Stimulated activated CD4-positive, alpha-beta T cell treated with anti-CD3 and anti-CD28 coated beads, Interleukin-2, amount 100 ng/mL, for 4 hours (primary cell): Measurements from ENCODE around the gene TTC23L.
A peak's percentile ranks its signal among the peaks of the same experiment; 100 is the strongest.
"Not testable (repeated sequence)": the region's sequence is repeated elsewhere in the genome, so short reads cannot be mapped to it uniquely, and the experiment has no call there.

Experiments
- DNase-seq: peaks from one replicate; pipeline ENCODE4 v3.0.0-alpha.2; 2020; ENCODE audit warnings: low read depth

The TTC23L gene, protein sequence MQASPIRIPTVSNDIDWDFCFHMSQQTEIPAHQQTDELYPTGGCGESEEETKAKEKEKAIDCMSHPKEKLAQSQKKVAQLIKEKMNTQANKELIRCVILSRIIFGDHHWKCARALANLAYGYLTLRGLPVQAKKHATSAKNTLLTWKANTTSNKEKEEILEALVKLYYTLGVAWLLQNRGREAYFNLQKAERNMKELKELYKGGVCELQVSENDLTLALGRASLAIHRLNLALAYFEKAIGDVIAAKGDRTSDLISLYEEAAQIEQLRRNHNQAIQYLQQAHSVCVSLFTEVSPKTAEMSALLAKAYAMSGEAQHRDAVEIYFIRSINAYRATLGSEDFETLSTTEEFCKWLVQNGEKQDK

GRCh38 chr5:34838785-34839714, at the start of gene TTC23L:
TTC23L (plus strand) TSS chr5:34839164; CDS start chr5:34840672, 1,508 bp downstream.
- DNase-seq: peak; percentile 84

GRCh38 chr5:34789639-34790038, 49.3 kb upstream of the TTC23L start:
- DNase-seq: no peak

DNA sequence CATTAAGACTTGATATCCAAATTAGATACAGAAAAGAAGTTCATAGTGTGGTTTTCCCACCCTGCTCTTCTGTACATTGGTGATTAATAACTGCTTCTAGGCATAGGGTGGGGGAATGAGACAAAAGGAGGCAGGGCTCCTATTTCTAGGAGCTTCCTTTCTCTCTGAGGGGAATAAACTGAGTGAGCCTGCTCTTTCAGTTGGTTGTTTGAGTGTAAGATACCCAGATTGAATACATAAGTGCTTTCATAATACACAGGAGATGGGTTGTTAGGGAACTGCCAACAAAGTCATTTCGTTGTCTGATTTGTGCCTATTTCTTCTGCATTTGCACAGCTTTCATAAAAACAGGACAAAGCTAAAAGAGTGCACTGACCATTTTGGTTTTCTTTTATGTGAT, 48.9 kb upstream of the TTC23L start:
- DNase-seq: no peak

DNA sequence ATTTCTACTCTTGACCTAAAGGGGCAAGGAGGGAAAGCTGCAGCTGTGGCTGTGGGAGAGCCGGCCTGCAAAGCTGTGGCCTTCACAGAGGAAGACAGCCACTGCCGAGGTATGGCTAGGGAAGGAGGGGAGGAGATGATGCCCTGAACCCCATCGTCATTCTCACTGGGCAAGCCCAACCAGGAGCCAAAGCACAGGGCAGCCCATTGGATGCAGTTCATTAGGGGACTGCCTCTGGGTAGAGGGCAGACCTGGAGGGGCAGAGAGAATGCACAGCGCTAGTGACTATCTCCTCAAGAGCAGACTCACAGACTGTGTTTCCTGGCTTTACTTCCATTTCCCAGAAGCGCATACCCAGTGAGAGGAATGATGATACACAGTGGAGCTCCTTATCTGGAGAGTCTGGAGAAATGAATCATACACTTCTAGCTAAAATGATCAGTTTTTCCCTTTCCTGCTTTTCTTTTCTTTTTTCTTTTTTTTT, 47.2 kb upstream of the TTC23L start:
- no peak for DNase-seq

DNA sequence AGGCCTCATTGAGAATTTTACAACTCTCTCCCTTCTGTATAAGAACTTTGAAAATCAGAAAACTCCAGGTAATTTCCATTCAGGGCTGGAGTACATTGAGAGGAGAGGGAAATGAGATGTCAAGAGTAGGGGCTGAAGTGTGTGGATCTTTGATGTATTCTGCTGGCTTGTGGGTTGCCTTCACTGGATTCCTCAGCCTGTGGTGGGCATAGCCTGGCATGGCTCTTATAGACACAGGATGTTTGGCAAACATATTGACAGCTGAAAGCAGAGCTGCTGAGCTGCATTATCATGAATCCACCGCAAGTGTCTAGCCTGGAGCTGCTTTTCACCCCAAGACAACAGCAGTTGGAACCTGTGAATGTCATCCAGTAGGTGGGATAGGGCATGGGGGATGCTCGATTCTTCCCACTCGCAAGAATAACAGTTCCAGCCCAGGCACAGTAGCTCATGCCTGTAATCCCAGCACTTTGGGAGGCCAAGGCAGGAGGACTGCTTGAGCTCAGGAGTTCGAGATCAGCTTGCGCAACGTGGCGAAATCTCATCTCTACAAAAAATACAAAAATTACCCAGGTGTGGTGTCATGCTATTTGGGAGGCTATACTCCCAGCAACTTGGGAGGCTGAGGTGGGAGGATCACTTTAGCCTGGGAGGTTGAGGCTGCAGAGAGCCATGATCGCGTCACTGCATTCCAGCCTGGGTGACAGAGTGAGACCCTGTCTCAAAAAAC, 36.0 kb upstream of the TTC23L start:
- DNase-seq: no peak

DNA sequence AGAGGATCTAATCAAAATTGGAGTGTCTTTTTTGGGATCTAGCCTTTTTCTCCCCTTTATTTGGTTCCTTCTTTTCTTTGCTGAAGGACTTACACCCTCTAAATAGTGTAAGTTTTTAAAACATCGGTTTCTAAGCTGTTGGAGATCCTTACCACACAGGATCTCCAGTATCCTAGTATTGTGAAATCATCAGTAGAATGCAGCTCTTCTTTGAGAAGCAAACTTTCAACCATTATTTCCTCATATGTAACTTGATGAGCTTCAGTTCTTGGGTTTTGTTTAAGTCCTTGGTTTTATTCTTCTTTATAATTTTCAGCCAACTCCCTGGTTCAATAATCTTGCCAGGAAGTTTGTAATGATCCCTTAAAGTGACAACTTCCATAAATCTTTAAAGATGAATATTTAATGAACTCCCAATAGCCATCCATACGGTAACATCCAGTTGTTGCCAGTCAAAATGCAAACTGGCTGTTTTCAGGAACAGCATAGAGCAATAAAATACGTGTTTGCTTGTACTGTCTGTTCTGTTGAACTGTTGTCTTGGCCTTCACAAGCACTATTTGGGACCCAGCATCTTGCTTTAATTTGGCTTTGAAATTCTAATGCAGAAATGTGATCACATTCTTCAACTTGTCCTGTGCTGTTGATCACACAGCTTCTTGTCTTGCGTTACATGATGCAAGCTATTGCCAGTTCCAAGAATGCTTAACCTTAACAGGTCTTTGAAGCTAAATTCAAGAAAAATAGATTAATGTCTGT, 34.8 kb upstream of the TTC23L start:
- no peak for DNase-seq

GRCh38 chr5:34804913-34805312, 34.1 kb upstream of the TTC23L start:
- DNase-seq: no peak

DNA sequence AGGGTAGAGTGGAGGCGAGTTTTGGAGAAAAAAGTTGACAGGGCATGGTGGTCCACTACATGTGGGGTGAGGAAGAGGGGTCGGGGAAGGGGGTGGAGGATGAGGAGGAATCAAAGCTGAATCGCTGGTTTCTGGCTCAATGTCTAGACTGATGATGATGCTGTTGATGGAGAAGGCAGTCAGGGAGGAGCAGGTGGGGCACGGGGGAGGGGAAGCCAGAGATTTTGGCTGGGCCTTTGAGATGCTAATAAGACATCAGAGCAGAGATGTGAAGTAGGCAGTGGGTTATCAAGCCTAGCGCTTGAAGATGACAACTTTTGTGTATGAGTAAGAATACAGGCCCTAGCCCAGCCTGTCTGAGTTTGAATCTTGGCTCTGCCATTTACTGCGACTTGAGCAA, 32.4 kb upstream of the TTC23L start:
- no peak for DNase-seq

GRCh38 chr5:34811706-34812105, 27.3 kb upstream of the TTC23L start:
- DNase-seq: no peak

DNA sequence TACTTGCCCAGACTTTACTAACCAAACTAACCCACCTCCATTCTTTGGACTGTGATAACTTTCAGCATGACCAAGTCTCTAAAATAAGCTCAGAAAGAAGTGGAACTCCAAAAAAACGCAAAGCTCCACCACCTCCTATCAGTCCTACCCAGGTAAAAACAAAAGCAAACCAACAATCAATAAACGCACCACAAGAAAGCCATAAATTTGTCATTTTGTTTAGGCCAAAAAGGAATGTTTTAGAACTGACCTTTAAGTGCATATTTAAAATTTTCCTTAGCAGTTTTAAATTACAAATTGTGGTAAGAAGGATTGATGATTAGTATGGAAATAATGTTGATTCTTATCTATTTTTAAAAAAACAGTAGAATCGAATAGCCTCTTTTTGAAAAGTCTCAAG, 25.5 kb upstream of the TTC23L start:
- no peak for DNase-seq

DNA sequence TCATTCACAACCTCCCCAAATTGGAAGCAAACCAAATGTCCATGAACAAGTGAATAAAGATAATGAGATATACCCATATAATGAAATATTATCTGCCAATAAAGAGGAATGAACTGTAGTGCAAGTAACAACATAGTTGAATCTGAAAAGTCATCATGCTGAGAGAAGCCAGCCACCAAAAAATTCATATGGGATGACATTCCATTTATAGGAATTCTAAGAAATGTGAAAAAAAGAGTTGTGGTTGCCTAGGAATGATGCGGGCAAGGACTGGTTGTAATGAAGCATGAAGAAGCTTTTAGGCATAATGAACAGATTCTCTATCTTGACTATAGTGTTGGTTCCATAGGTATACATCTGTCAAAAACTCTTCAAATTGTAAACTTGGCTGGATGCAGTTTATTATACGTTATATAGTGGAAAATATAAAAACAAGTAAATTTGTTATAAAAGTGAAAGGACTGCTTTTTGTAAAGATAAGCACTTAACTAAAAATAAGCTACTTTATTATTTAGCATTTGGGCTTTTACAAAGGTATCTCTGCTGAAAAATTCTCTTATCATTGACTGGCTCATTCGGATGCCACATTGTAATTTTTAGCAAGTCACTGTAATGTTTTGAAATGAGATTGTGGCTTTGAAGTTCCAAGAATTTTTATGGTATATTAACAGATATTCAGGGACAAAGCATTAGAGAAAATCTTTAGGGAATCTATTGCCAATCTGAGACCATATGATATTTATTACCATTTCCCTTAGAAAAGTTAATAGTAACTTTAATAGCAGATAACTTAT, 21.2 kb upstream of the TTC23L start:
- DNase-seq: no peak

DNA sequence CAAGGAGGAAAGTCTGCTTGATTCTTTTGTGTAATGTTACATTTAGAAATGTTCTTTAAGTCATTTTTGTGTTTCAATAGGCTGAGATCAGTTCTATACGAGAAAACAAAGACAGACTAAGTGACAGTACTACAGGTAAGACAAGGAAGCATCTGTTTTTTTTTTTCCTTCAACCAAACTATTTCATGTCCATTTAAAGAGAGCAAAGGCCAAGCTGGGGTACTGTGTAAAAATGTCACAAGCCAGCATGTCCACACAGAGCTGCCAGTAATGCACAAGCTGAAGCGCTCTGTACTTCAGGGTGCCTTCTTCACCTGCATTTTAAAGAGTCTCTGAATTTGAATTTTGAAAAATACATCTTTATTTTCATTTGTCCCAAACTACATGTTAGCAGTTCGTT, 20.2 kb upstream of the TTC23L start:
- no peak for DNase-seq

- no peak for DNase-seq
These were observed 18.4 kb upstream of the TTC23L start for GRCh38 chr5:34820593-34820992.

DNA sequence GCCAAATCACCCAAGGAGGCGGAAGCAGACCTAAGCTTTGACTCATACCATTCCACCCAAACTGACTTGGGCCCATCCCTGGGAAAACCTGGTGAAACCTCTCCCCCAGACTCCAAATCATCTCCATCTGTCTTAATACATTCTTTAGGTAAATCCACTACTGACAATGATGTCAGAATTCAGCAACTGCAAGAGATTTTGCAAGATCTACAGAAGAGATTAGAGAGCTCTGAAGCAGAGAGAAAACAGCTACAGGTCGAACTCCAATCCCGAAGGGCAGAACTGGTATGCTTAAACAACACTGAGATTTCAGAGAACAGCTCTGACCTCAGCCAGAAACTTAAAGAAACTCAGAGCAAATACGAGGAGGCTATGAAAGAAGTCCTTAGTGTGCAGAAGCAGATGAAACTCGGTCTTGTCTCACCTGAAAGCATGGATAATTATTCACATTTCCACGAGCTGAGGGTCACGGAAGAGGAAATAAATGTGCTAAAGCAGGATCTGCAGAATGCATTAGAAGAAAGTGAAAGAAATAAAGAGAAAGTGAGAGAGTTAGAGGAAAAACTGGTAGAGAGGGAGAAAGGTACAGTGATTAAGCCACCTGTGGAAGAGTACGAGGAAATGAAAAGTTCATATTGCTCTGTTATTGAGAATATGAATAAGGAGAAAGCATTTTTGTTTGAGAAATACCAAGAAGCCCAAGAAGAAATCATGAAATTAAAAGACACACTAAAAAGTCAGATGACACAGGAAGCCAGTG, 15.8 kb upstream of the TTC23L start:
- DNase-seq: no peak

DNA sequence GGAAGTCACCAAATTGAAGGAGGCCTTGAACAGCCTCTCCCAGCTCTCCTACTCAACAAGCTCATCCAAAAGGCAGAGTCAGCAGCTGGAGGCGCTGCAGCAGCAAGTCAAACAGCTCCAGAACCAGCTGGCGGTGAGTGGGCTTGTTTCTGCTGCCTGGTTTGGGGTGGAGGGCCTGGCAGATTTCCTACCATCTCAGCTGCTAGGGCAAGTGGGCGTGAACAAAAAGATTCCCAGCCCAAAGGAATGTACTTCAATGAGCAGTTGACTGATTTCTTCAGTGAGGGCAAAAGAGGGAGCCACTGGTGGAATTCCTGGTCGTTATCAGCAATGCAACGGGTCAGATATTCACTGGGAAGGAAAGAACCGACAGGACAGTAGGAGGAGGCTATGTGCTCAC, 12.6 kb upstream of the TTC23L start:
- no peak for DNase-seq

DNA sequence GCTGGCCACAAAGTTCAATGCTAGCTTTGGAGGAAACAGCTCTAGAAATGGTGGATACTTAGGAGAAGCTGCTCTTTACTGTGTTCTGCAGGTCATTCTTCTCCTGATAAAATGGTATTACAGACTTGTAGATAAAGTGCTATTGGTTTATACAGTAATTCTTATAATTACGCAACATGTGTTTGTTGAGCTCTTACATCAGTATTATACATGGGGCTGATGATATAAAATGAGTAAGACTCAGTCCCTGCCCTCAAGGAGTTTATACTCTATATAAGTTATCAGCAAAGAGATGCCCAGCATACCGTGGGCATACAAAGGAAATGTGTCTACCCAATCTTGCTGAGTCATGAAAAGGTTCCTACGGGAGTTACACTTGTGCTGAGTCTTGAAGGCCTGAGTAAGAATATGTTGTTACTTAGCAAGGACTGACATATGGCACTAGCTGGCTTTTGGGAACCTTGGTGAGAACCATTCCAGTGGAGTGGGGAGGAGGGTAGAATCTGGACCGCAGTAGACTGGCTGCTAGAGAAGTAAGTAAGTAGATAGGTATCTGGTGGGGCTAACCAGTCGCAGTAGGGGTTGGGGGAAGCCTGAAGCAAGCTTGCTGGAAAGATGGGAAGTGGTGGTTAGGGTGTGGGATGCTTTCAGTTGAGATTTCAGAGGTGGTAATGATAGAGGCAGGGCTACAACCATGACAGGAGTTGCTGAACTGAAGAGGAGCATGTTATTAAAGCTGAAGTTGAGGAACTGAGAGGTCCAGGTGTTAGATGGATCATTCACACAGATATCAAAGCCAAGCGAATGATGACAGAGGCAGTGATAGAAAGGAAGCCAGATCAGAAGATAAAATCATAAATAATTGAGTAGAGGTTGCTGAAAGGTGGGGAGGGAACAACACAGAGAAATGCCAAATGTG, 11.1 kb upstream of the TTC23L start:
- no peak for DNase-seq

GRCh38 chr5:34830827-34831226, 8.1 kb upstream of the TTC23L start:
- not testable (repeated sequence) for DNase-seq

GRCh38 chr5:34831303-34831702, 7.7 kb upstream of the TTC23L start:
- DNase-seq: no peak

GRCh38 chr5:34832568-34832967, 6.4 kb upstream of the TTC23L start:
- DNase-seq: no peak
